ENCODE measurements around the gene SHMT2.

SHMT2 gene

GRCh38 chr12:57227315-57228115 is 2.0 kb upstream of the SHMT2 start:
- DNase-seq = no peak

GRCh38 chr12:57229046-57229633 is 371 bp upstream of the SHMT2 start:
- DNase-seq = no peak

- no peak for DNase-seq
Measured at GRCh38 chr12:57230381-57231155, 1.1 kb downstream of the SHMT2 start.

- DNase-seq = peak in 1 of 2 experiments; percentile 15
Measured at GRCh38 chr12:57231276-57232021, 1.9 kb downstream of the SHMT2 start.

GRCh38 chr12:57232156-57232756 is 2.7 kb downstream of the SHMT2 start:
- DNase-seq = no peak

- no peak for DNase-seq
Measured at GRCh38 chr12:57233357-57234232, 4.1 kb downstream of the SHMT2 start.

- DNase-seq = no peak
Measured at GRCh38 chr12:57234233-57234570, 4.7 kb downstream of the SHMT2 start.

GRCh38 chr12:57234571-57235016 is 5.1 kb downstream of the SHMT2 start:
- no peak for DNase-seq

- DNase-seq = peak in 1 of 2 experiments; percentile 37
Measured at GRCh38 chr12:57235017-57235727, 5.7 kb downstream of the SHMT2 start.

- no peak for DNase-seq
Measured at GRCh38 chr12:57235728-57236131, 6.2 kb downstream of the SHMT2 start.

- DNase-seq = peak; percentile 57 to 61
Measured at GRCh38 chr12:57236201-57236924, 6.9 kb downstream of the SHMT2 start.

GRCh38 chr12:57236925-57237595 is 7.5 kb downstream of the SHMT2 start:
- peak in 1 of 2 experiments; percentile 50 for DNase-seq

GRCh38 chr12:57237596-57237931 is 8.1 kb downstream of the SHMT2 start:
- DNase-seq = peak in 1 of 2 experiments; percentile 41

- DNase-seq = peak; percentile 57 to 62
Measured at GRCh38 chr12:57237932-57238853, 8.7 kb downstream of the SHMT2 start.

- peak; percentile 96 to 97 for DNase-seq
Measured at GRCh38 chr12:57238854-57239554, 9.5 kb downstream of the SHMT2 start.

- DNase-seq = peak in 1 of 2 experiments; percentile 51
Measured at GRCh38 chr12:57239587-57240065, 10.1 kb downstream of the SHMT2 start.
